ENCODE results near the gene TRIM50.
"Not testable (repeated sequence)": the region's sequence is repeated elsewhere in the genome, so short reads cannot be mapped to it uniquely, and the experiment has no call there.

DNA sequence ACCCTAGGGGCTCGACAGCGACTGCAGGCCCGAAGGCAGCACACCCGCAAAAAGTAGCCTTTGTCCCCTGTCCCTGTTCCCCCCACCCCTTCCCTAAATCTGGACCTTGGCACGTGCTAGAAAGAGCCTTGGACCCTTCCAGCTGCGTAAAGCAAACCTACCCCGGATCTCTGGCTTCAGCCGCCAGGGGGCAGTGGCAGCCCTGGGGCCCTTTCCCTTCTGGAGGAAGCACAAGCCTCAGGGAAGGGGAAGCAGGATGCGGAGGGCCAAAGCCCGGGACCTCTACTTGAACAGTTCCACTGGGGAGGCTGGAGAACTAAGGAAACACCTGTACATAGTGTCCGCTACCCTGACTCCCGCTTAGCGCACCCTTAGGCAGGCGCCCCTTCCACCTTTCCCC, 26.8 kb downstream of the TRIM50 start:
- TF ChIP-seq POLR2A, CTCF (IDR thresholded peaks at IDR 0.05): not testable (repeated sequence)
